Sigmoid colon (tissue), 3 donors: ENCODE data around the gene IMMP2L.

Experiments used
- CTCF ChIP-seq, 4 experiments: fragments of 450-650 bp in 3 of 4; fragments of 200-600 bp in 1 of 4; IDR thresholded peaks; one replicate each; pipeline ENCODE4 v1.5.1; 2016 to 2019; ENCODE audit warnings: antibody characterized with exemption in 4 of 4, mild to moderate bottlenecking in 3 of 4, moderate library complexity in 2 of 4
- POLR2A ChIP-seq, 2 donors: fragments of 450-650 bp; IDR thresholded peaks; one replicate each; pipeline ENCODE4 v1.6.1; 2016; ENCODE audit warnings: antibody characterized with exemption in 2 of 2, mild to moderate bottlenecking in 2 of 2, moderate library complexity in 2 of 2

DNA sequence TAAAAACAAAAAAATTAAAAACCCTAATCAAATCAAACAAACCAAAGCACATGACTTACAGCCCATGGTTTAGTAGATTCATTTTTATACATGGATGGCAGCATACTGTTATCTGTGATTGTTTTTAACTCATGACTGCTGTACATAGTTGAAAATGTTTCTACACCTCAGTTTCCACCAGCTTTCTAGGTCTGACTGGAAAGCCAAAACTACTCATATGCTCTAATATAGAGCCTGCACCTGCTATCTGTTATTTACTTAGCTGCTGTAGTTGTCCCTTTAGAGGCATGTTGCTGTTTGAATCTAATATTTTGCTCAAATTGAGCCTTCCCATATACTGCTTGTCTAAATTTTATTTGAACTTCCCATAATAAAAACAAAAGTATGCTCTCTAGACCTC, 761.3 kb downstream of the IMMP2L start:
- TF ChIP-seq POLR2A (IDR thresholded peaks at IDR 0.05): no peak
- TF ChIP-seq CTCF (IDR thresholded peaks at IDR 0.05): no peak
